ENCODE data around the gene YBEY.

YBEY gene

DNA sequence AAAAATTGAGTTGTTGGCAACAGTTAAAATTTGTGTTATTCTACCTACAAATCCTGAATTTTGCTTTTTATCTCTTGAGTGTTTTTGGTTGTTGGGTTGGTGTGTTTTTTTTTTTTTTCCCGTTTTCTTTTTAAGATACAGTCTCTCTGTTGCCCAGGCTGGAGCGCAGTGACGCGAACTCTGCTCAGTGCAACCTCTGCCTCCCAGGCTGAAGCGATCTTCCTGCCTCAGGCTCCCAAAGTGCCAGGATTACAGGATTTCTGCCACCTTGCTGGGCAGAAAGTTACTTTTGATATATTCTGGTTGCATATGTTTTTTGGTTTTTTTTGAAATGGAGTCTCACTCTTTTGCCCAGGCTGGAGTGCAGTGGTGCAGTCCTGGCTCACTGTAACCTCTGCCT is 42.0 kb downstream of the YBEY start:
- no peak for DNase-seq (ENCODE audit: low read depth)

DNA sequence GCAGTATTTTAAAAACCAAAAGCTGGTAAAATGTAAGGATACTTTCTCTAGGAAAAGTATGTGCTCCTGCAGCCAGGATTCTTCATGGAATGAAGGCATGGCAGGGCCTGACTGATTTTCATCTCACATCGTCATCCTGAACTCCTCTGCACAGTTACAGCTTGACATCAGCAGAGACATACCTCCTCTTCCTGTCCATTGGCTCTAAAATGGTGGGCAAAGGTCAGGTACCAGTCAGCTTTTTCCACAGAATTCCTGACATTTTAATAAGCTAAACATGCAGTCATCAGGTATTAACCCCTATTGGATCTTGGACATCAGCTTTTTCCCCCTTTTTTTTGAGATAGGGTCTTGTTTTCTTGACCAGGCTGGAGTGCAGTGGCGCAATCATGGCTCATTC is 43.7 kb downstream of the YBEY start:
- DNase-seq (ENCODE audit: low read depth), result no peak

DNA sequence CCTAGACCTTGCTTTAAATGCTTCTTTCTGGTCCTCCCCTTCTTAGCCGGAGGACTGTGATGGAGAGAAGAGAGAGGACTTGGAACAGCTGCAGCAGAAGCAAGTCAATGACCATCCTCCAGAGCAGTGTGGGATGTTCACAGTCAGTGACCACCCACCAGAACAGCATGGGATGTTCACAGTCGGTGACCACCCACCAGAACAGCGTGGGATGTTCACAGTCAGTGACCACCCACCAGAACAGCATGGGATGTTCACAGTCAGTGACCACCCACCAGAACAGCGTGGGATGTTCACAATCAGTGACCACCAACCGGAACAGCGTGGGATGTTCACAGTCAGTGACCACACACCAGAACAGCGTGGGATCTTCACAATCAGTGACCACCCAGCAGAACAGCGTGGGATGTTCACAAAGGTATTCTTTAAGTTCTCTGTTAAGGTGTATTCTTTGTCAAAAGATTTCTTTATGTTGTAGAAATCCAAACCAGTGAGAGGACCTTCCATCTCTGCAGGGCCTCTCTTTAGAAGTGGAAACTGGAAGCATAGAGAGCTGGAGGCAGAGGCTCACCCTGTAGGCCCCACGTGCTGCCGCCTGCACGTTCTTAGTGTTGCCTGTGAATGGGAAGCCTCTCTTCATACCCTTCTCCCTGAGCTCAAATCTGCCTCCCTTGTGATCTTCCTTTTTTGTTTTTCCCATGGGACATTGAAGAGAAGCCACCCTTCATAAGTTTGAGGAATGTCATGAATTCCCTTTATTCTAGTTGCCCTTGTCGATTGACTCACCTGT is 48.4 kb downstream of the YBEY start:
- DNase-seq (ENCODE audit: low read depth), result no peak

DNA sequence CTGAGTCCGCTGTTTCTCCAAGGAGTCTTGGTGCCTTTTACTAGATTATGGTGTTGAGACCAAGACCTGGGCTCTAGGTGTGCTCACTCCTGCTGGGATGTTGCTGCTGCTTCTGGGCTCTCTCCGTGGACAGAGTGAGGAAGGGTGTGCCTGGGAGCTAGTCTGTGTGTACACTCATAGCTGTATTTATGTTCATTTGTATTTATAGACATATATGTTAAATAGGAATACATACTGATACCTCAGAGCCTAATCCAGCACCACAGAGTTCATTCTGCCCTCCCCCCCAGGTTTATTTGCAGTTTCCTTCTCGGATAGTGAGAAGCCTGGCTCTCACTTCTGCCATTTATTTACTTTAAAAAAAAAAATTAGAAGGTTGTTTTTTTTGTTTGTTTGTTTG is 50.5 kb downstream of the YBEY start:
- no peak for DNase-seq (ENCODE audit: low read depth)

GRCh38 chr21:46340998-46341397 is 54.9 kb downstream of the YBEY start:
- no peak for DNase-seq (ENCODE audit: low read depth)

DNA sequence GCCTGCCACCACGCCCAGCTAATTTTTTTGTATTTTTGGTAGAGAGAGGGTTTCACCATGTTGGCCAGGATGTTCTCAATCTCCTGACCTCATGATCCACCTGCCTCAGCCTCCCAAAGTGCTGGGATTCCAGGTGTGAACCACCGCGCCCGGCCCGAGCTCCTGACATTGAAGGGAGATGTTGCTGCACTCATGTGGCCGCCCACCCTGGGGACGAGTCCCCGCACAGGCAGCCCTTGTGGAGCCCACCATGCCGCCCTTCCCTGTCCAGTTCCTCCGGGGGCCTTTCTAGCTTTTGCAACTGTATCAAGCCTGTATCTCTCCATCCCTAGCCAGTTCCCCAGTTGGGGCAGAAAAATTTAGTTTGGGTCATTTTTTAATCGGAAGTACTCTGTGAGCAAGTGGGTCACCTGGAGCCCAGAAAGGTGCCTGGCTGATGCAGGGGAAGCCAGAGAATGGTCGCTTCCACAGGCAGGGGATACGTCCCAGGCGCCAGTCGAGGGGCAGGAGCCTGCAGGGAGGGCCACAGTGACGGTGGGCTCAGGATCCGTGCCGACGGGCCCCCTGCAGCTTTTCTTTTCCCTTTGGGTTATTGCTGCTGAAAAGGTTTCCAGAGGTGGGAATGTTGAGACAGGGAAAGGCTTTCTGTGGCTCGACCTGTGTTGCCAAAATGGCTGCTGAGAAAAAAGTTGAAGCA is 58.2 kb downstream of the YBEY start:
- DNase-seq (ENCODE audit: low read depth), result no peak

DNA sequence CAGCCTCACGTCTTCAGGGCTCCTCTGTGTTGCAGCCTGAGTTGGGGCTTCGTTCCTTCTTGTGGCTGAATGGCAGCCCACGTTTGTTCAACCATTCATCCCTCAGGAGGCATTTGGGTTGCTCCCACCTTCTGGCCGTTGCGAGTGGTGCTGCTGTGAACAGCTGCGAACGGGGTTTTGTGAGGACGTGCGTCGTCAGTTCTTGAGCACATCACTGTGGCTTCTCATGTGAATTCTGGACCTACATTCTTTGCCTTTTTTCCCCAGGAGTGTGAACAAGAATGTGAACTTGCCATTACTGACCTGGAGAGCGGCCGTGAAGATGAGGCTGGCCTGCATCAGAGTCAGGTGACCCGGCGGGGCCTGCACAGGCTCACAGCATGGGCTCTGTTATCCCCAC is 59.7 kb downstream of the YBEY start:
- DNase-seq (ENCODE audit: low read depth), result no peak

- DNase-seq (ENCODE audit: low read depth), result no peak
Measured at GRCh38 chr21:46346296-46347202, 60.4 kb downstream of the YBEY start.

GRCh38 chr21:46347203-46347550 is 61.0 kb downstream of the YBEY start:
- DNase-seq (ENCODE audit: low read depth), result no peak

Data from activated T-cell treated with anti-CD3 and anti-CD28 coated beads for 48 hours (primary cell).